ENCODE results near the gene JAK1.
"Not testable (repeated sequence)": the region's sequence is repeated elsewhere in the genome, so short reads cannot be mapped to it uniquely, and the experiment has no call there.

The JAK1 gene

GRCh38 chr1:64966158-64966971, at the start of gene JAK1:
TSS of gene JAK1 (minus strand) at chr1:64966549. CDS start at chr1:64886264, 80,285 bp downstream.
- DNase-seq = peak; percentile 53

- no peak for DNase-seq
Observed at GRCh38 chr1:65014321-65014720, 48.0 kb upstream of the JAK1 start.

- no peak for DNase-seq
Observed at GRCh38 chr1:65011983-65012382, 45.6 kb upstream of the JAK1 start.

GRCh38 chr1:65009724-65010420, 43.5 kb upstream of the JAK1 start:
- no peak for DNase-seq

- no peak for DNase-seq
Observed at GRCh38 chr1:65009176-65009575, 42.8 kb upstream of the JAK1 start.

GRCh38 chr1:65006806-65007205, 40.5 kb upstream of the JAK1 start:
- DNase-seq = no peak

GRCh38 chr1:65003316-65003664, 36.9 kb upstream of the JAK1 start:
- DNase-seq = no peak

- no peak for DNase-seq
Observed at GRCh38 chr1:65002508-65003315, 36.4 kb upstream of the JAK1 start.

GRCh38 chr1:65002156-65002507, 35.8 kb upstream of the JAK1 start:
- DNase-seq = no peak

- no peak for DNase-seq
Observed at GRCh38 chr1:65001231-65001792, 35.0 kb upstream of the JAK1 start.

GRCh38 chr1:64998425-64998948, 32.1 kb upstream of the JAK1 start:
- DNase-seq = not testable (repeated sequence)

GRCh38 chr1:64996541-64997257, 30.4 kb upstream of the JAK1 start:
- DNase-seq = no peak

GRCh38 chr1:64995316-64995715, 29.0 kb upstream of the JAK1 start:
- DNase-seq = no peak

- no peak for DNase-seq
Observed at GRCh38 chr1:64986903-64987871, 20.8 kb upstream of the JAK1 start.

- no peak for DNase-seq
Observed at GRCh38 chr1:64984737-64985136, 18.4 kb upstream of the JAK1 start.

GRCh38 chr1:64984106-64984505, 17.8 kb upstream of the JAK1 start:
- DNase-seq = no peak

GRCh38 chr1:64983110-64983509, 16.8 kb upstream of the JAK1 start:
- no peak for DNase-seq

GRCh38 chr1:64981601-64982533, 15.5 kb upstream of the JAK1 start:
- no peak for DNase-seq

GRCh38 chr1:64980745-64981600, 14.6 kb upstream of the JAK1 start:
- no peak for DNase-seq
